ENCODE measurements around the gene SLC9A9. TPM values are rescaled to one million over a fixed set of nuclear protein-coding genes. Genes with fewer than 3 reads are reported as not detected.

Gene SLC9A9
- total RNA-seq, 1 donor from 2014 or later, result 2.3 TPM

DNA sequence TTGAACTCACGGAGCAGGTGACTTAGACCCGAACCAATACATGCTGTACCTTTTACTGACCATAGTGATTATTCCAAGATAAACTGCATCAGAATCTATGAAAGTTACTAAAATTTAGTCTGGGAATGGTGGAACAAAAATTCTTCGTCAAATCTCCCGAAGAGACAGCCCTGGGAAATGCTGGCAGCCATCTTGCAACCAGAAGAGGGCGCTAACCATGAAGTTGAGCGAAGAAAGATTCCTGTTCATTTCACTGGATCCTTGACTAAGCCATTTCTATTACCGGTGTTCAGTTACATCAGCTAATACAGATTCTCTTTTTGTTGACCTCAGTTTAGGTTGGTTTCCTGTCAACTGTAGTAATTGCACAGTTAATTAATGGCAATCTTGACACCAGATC lies 199.6 kb downstream of the SLC9A9 start:
- no peak for DNase-seq (ENCODE audit: low read depth, low spot score)

DNA sequence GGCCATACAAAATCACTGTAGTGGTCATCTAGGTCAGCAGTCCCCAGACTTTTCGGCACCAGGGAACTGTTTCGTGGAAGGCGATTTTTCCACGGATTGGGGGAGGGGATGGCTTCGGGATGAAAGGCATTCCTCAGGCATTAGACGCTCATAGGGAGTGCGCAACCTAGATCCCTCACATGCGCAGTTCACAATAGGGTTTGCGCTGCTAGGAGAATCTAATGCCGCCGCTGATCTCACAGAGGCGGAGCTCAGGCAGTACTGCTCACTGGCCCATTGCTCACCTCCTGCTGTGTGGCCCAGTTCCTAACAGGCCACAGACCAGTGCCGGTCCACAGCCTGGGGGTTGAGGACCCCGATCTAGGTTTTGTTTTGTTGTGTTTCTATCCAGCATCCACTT lies 200.1 kb downstream of the SLC9A9 start:
- no peak for DNase-seq (ENCODE audit: low read depth, low spot score)

DNA sequence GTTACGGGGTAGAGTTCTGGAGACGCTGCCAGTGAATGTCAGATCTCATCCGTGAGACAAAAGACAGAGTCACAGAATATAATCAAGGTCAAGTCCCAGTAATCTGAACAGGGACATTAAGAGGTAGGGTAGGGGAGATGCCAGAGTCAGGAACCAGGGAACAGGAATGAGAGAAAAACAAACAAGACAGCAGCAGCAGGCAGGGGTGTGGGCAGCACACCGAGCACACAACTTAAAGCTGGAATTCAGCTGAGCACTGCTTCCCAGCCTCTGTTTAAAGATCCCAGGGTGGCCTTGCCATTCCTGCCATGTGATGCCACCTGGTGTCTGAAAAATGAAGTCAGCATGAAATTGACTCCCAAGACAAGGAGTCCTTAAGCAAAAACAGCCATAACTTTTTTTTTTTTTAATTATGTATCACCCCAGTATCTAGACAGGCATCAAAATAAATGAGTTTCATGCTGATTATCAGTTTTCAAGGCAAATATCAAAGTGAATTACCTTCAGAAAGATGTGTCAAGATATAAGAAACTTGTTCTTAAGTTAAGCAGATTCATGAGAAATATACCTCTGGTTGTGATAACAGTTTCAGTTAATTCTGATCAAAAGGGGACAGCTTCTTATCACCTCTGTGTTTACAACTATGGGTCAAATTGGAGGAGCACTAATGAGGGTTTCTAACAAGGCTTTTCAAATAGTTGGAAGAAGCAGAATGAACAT lies 203.7 kb downstream of the SLC9A9 start:
- DNase-seq (ENCODE audit: low read depth, low spot score), result peak; percentile 54

DNA sequence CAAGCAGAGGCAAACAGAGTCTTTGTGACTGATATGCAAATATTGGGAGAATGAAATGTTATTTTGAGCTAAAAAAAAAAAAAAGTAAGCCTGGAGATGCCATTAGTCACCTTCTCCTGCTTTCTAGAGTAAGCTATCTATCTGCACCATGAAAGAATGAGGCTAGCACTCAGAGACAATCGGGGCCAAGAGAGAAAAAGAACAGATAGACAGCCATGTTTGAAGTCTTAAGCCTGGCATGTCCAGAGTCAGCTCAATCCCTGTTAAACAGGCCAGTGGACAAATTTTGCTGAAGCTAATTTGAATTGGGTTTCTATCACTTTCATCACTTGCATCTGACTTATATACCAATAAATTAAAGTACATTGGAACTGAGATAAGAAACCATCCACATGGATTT lies 204.4 kb downstream of the SLC9A9 start:
- no peak for DNase-seq (ENCODE audit: low read depth, low spot score)

DNA sequence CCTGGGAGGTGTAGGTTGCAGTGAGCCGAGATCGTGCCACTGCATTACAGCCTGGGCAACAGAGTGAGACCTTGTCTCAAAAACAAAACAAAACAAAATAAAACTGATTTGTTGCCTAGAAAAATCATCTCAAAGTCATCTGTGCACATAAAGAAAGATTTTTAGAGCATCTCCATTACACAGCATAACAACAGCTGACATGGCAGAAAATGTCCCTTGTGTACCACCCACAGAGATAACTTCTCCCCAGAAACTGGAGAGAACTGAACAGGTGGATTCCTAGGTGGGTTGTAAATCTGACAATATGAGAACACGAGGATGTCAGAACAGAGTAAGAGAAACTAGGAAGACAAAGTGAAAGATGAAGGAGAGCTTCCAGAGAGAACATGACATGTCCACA lies 207.5 kb downstream of the SLC9A9 start:
- DNase-seq (ENCODE audit: low read depth, low spot score), result no peak

DNA sequence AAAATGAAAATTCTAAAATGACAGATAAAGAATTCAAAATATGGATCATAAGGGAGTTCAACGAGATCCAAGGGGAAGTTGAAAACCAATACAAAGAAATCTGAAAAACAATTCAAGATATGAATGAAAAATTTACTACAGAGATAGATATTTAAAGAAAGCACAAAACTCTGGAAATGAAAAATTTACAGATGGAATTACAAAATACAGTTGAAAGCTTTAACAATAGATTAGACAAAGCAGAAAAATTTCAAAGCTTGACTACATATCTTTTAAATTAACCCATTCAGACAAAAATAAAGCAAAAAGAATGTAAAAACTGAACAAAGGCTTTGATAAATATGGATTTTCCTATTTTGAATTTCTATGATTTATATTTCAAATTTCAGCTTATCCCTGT lies 211.1 kb downstream of the SLC9A9 start:
- DNase-seq (ENCODE audit: low read depth, low spot score), result no peak

DNA sequence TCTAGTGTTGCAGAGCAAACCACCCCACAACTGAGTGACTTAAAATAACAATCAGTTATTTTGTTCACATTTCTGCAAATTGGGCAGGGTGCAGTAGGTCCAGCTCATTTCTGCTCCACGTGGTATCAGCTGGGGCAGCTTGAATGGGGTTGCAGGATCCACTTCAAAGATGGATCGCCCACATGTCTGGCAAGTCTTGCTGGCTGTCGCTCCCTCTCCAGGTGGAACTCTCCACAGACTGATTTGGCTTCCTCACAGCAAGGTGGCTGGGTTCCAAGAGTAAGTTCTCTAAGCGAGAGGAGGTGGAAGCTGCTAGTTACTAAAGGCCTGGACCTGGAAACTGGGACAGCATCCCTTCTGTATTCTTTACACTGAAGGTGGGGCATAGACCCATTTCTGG lies 213.3 kb downstream of the SLC9A9 start:
- DNase-seq (ENCODE audit: low read depth, low spot score), result no peak

DNA sequence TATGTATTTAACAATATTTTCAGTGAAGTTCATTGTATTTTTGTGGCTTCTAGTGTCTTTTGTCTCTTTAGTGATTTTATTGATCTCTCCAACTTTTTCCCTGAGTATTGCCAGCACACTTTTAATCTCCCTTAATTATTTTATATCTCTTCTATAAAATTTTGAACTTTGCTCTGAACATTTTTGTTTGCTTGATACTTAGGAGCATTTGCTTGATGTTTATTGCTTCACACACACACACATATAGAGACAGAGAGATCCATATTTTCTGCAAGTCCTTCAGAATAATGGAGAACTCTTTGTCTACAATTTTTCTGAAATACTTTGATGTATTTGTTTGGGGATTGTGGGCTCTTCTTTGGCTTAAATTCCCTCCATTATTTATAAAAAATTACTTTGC lies 213.8 kb downstream of the SLC9A9 start:
- DNase-seq (ENCODE audit: low read depth, low spot score), result no peak

DNA sequence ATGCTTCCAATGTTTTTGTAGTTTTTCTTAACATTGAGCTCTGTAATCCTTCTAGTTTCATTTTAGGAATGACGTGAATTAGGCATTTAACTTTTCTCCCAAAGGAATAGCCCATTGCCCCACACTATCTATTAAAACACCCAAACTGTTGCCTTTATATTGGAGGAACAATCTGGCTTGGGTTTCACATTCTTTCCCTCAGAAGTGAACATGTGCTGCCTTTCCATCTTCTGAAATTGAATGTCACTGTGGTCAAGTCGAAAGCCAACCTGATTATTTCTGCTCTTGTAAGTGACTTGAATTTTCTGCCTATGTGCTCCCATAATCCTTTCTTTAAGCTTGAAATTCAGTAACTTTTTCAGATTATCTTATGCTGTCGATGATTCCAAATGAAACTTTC lies 214.5 kb downstream of the SLC9A9 start:
- no peak for DNase-seq (ENCODE audit: low read depth, low spot score)

DNA sequence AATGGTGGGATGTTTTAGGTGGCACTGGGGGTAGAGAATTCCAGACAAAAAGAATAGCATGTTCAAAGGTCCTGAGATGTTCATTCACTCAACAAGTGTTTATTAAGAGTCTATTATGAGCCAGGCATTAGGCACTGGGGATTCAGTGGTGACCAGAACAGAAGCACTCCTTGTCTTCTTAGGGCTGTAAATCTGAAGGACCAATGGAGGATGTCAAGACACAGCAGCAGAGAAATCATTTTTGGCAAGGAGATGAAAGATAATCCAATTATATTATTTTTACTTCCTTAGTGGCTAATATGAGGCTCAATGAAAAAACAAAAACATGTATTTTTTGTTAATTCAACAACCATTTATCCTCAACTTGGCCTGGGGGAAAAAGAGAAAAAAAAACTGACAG lies 218.5 kb downstream of the SLC9A9 start:
- DNase-seq (ENCODE audit: low read depth, low spot score), result no peak

DNA sequence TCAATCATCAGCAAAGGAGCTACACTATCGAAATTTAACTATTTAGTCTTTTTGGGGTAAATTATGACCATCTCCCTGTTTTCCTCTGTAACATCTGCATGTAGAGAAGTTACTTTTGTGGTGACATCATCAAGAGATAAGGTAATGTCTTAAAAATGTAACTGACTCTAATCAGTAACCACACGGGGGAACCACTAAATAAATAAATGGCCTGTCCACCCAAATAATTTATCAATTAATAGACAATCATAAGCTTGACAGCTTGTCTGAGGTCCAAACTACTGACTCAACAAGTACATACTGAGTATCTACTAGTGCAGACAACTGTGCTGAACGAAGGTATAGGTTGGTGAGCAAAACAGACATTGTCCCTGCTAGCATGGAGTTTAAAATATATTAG lies 219.3 kb downstream of the SLC9A9 start:
- no peak for DNase-seq (ENCODE audit: low read depth, low spot score)

DNA sequence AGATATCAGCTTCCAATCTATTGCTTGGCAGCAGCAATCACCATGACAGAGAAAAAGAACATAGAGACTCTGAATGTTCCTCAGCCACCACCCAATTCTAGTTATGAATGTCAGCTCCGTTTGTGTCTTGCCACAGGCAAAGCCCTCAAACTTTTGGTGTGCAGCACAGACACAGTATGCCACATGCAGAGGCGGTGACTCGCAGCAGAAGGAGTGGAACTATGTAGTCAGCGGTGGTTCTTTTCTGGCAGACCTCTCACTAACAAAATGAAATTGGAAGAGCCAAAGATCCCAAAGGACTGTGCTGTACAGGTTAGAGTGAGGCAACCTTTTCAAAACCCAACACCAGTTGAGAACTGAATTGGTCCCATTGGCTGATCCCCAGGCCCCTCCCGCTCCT lies 220.9 kb downstream of the SLC9A9 start:
- no peak for DNase-seq (ENCODE audit: low read depth, low spot score)

DNA sequence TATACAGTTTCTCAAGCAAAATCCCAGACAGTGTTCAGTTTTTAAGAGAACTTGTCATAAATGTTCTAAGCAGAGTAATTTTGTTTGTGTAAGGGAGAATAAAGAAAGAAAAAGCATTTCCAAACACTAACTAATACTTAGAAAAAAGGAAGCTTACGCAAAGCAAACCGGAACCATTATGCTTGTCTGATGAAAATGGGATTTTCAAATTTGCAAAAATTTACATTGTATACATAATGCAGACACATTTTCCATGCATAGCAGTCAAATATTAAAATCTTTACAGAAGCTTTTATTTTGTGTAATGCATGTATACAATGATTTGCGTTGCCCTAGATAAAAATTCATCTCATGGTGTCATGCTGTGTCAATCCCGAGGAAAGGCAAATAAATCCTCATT lies 229.0 kb downstream of the SLC9A9 start:
- DNase-seq (ENCODE audit: low read depth, low spot score), result no peak

DNA sequence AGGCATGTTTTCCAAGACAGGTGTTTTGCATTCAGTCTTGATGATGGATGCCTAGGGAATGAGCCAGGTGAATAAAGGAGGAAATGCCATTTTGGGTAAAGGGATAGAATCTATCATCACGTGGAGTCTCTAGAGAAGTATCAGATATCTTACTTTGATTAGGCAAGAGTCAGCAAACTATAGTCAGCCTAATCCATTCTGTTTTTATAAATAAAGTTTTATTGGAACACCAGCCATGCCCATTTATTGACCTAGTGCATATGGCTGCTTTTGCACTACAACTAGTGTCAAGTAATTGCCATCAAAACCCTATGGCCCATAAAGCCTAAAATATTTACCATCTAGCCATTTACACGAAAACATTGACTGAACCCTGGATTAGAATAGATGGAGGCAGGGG lies 231.2 kb downstream of the SLC9A9 start:
- no peak for DNase-seq (ENCODE audit: low read depth, low spot score)

DNA sequence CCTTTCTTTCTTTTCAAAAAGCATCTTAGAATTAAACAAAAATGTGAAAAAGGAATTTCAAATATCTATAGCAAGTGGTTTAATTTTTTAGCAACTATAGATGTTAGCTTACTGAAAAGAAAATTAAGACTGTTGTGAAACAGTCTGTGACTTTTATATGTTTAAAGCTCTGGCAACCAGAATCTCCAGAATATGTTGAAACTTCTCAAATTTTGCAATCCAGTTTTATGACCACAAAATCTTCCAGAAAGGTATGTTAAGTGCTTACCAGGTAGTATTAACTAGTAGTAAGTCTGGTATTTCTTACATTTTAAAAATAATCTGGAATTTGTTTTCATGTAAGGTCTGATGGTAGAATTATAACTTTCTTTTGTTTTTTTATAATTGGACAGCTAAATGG lies 235.0 kb downstream of the SLC9A9 start:
- no peak for DNase-seq (ENCODE audit: low read depth, low spot score)

DNA sequence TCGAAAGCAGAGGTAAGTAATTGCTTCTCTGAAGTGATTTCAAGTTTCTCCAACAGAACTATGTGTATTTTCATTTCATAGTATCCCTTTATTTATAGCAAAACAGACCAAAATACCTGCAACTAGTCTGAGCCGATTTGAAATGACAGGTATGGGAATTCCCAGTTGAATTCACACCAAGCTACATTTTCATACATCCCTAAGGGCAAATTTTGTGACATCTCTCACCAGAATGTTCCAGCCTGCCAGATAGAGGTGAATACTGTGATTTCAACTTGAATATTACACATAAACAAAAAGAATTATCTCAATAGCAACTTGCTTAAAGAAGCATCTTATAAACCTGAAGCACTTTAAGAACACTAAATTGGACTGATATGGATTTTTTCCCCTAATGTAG lies 235.7 kb downstream of the SLC9A9 start:
- no peak for DNase-seq (ENCODE audit: low read depth, low spot score)

DNA sequence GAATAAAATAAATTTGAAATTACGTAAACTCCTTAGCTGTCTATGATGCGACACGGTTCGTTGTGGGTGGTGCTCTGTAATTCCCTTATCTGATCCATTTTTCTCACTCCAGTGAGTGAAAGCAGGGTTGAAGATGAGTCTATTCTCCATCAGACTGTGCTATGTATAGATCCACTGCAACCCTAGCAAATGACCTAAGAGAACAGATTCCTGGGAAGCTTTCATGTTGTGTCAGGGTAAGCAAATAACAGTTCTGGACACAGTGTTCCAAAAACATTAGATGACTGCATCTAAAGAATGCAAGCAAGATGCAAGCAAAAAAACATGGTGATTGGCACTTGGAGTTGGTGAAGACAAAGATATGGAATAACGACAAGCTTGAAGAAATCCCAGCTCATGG lies 239.3 kb downstream of the SLC9A9 start:
- DNase-seq (ENCODE audit: low read depth, low spot score), result no peak

DNA sequence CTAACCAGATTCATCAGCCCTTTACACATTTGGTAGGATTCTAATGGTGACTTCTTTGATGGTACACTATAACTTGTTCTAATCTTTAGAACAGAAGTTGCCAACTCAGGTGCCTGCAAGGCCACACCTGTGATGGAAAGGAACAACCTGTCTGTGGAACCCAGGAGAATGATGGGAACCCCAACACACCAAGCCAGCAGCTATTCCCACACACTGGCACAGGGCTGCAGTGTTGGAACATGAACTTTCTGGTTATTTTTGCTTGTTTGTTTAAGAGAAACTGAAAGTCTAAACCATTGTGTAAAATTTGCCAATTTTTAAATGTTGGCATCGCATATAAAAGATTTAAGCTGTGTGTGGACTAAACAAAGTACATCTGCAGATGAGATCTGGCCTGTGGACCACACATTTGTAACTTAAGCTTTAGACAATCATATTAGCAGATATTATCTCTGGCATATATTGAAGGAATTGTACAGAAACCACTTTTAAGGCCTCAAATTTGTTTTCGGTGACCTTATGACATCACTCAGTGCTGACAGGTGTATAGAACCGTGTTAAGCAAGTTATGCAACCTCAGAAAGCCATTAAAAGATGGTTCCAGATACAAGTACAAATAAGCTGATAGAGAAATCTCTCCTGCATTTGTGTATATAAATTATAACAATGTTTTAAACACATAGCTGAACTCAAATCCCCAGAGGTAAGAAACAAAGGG lies 242.9 kb downstream of the SLC9A9 start:
- DNase-seq (ENCODE audit: low read depth, low spot score), result no peak

DNA sequence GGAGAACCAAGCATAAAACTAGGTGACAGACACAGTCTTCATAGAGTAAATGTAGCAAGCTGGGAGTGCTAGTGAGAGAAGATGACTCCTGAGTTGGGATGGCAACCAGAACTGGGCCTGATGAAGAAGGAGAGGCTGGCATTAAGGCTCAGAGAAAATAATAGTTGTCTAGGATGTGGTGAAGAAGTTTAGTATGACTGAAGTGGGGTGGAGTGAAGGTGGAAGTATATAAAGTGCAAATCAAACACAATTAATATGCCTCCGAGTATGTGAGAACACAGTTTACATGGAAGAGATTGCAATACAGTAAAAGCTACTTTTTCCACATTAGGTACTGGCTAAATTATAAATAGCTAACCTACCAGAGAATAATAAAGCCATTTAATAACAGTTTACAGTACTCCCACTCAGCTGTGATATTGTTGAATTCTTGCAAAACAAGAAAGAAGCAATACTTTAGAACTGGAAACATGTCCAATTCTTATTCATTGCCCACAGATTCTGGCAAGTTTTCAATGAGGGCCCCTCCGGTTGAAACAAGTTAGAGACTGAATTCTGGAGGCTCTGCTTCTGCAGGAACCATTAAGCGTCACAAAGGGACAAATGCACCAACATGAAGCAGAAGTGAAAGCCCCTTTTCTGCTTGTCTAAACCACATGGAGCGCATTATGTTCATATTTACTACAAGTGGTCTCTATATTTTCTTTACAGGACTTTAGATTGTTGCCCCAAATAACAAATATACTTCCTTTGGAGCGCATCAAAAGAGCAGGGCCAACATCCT lies 243.7 kb downstream of the SLC9A9 start:
- DNase-seq (ENCODE audit: low read depth, low spot score), result no peak

DNA sequence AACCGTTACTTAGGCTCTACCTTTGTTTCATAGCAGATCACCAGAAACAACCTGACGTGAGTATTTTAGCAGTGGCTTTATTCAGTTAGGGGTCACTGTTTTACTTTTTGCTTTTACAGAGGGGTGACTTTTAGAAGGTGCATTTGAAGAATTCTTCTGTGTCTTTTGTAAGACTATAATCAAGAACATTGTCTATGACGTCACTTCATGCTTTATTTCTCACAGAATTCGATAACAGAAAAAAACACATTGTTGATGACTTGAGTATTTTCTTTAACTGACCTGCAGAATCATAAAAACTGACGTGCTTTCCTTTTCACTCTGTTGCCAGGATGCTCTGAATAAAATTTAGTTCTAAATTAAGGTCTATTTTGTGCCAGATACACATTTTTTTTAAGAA lies 244.5 kb downstream of the SLC9A9 start:
- no peak for DNase-seq (ENCODE audit: low read depth, low spot score)

DNA sequence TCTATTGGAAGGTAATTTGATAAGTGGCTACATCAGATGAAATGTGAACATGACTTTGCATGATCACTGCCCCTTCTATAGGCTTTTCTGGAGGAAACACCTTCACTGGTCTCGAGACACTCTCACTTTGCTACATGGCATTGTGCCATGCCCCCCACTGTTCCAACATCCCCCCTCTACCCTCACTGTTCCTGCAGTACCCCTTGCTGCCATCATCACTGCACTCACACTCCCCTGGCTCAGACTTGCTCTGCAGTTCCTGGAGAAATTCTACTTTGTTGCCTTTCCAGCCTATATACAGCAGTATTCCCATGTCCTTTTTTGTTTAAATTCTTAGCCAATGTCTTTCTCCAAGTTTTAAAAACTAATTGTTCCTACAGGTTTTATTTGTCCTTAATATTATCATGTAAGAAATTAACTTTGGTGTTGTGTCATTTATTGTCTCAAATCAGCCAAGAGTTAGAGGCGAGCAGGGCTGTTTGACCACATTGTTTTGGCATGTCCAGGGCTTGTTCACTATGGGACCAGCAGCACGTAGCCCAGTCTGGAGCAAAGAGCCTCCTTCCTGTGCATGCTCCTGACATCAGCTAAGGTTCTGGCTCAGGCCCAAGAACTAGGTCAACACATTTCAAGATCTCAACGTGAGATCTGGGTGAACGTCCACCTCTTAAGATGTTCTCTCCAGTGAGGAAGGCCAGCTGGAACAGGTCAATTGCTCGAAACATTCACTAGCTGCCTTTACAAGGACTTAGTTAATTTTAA lies 246.4 kb downstream of the SLC9A9 start:
- DNase-seq (ENCODE audit: low read depth, low spot score), result no peak

Measured in pulmonary artery endothelial cell (primary cell).